Measurements from ENCODE around the gene HDAC5.
"Not testable (repeated sequence)": the region's sequence is repeated elsewhere in the genome, so short reads cannot be mapped to it uniquely, and the experiment has no call there.

The HDAC5 gene

GRCh38 chr17:44049294-44050060 lies 74.0 kb downstream of the HDAC5 start:
- Histone ChIP-seq H3K27ac (ENCODE audit: insufficient read depth, low read length, poor library complexity, severe bottlenecking) (no peak overlapping the region), H3K36me3 (ENCODE audit: control insufficient read depth, insufficient read depth, low read length) (peaks cover 50% of the 10 kb centered on the region), H3K4me1 (ENCODE audit: control insufficient read depth, insufficient read depth, low read length, poor library complexity, severe bottlenecking) (no peaks in the 10 kb centered on the region), H3K9me3 (ENCODE audit: control insufficient read depth, low read length) (no peaks in the 10 kb centered on the region), H3K27me3 (replicated peaks; ENCODE audit: control insufficient read depth, insufficient read depth, low read length, poor library complexity, severe bottlenecking) (no peaks in the 10 kb centered on the region), H3K4me3 (ENCODE audit: insufficient read depth, low read depth, low read length, poor library complexity, severe bottlenecking) (no peak overlapping the region)
- DNase-seq: no peak

- not testable (repeated sequence) for H3K4me3 ChIP-seq (ENCODE audit: insufficient read depth, low read depth, low read length, poor library complexity, severe bottlenecking); H3K9me3 ChIP-seq (ENCODE audit: control insufficient read depth, low read length); H3K4me1 ChIP-seq (ENCODE audit: control insufficient read depth, insufficient read depth, low read length, poor library complexity, severe bottlenecking); DNase-seq; H3K27ac ChIP-seq (ENCODE audit: insufficient read depth, low read length, poor library complexity, severe bottlenecking); H3K27me3 ChIP-seq (replicated peaks; ENCODE audit: control insufficient read depth, insufficient read depth, low read length, poor library complexity, severe bottlenecking)
- peaks cover 40% of the 10 kb centered on the region for H3K36me3 ChIP-seq (ENCODE audit: control insufficient read depth, insufficient read depth, low read length)
These were observed 76.5 kb downstream of the HDAC5 start for GRCh38 chr17:44046893-44047292.

GRCh38 chr17:44045486-44045885 lies 78.0 kb downstream of the HDAC5 start:
- peaks cover 29% of the 10 kb centered on the region for H3K36me3 ChIP-seq (ENCODE audit: control insufficient read depth, insufficient read depth, low read length)
- H3K27ac ChIP-seq (ENCODE audit: insufficient read depth, low read length, poor library complexity, severe bottlenecking): no peak overlapping the region
- no peaks in the 10 kb centered on the region for H3K4me1 ChIP-seq (ENCODE audit: control insufficient read depth, insufficient read depth, low read length, poor library complexity, severe bottlenecking)
- no peaks in the 10 kb centered on the region for H3K27me3 ChIP-seq (replicated peaks; ENCODE audit: control insufficient read depth, insufficient read depth, low read length, poor library complexity, severe bottlenecking)
- H3K9me3 ChIP-seq (ENCODE audit: control insufficient read depth, low read length): no peaks in the 10 kb centered on the region
- H3K4me3 ChIP-seq (ENCODE audit: insufficient read depth, low read depth, low read length, poor library complexity, severe bottlenecking): no peak overlapping the region
- DNase-seq: no peak

GRCh38 chr17:44044071-44044470 lies 79.4 kb downstream of the HDAC5 start:
- H3K27ac ChIP-seq (ENCODE audit: insufficient read depth, low read length, poor library complexity, severe bottlenecking): no peak overlapping the region

GRCh38 chr17:44043272-44043696 lies 80.2 kb downstream of the HDAC5 start:
- Histone ChIP-seq H3K27ac (ENCODE audit: insufficient read depth, low read length, poor library complexity, severe bottlenecking) (no peak overlapping the region), H3K4me1 (ENCODE audit: control insufficient read depth, insufficient read depth, low read length, poor library complexity, severe bottlenecking) (no peaks in the 10 kb centered on the region), H3K9me3 (ENCODE audit: control insufficient read depth, low read length) (no peaks in the 10 kb centered on the region), H3K27me3 (replicated peaks; ENCODE audit: control insufficient read depth, insufficient read depth, low read length, poor library complexity, severe bottlenecking) (no peaks in the 10 kb centered on the region), H3K4me3 (ENCODE audit: insufficient read depth, low read depth, low read length, poor library complexity, severe bottlenecking) (no peak overlapping the region), H3K36me3 (ENCODE audit: control insufficient read depth, insufficient read depth, low read length) (peaks cover 13% of the 10 kb centered on the region)
- DNase-seq: no peak

More at GRCh38 chr17:44044071-44044470, 79.4 kb downstream of the HDAC5 start:
- H3K4me3 ChIP-seq (ENCODE audit: insufficient read depth, low read depth, low read length, poor library complexity, severe bottlenecking): no peak overlapping the region
- no peak for DNase-seq
- no peaks in the 10 kb centered on the region for H3K27me3 ChIP-seq (replicated peaks; ENCODE audit: control insufficient read depth, insufficient read depth, low read length, poor library complexity, severe bottlenecking)
- H3K4me1 ChIP-seq (ENCODE audit: control insufficient read depth, insufficient read depth, low read length, poor library complexity, severe bottlenecking): no peaks in the 10 kb centered on the region
- no peaks in the 10 kb centered on the region for H3K9me3 ChIP-seq (ENCODE audit: control insufficient read depth, low read length)
- H3K36me3 ChIP-seq (ENCODE audit: control insufficient read depth, insufficient read depth, low read length): peaks cover 16% of the 10 kb centered on the region

GRCh38 chr17:44039829-44040635 lies 83.4 kb downstream of the HDAC5 start:
- DNase-seq: no peak
- Histone ChIP-seq H3K4me1 (ENCODE audit: control insufficient read depth, insufficient read depth, low read length, poor library complexity, severe bottlenecking) (no peaks in the 10 kb centered on the region), H3K27ac (ENCODE audit: insufficient read depth, low read length, poor library complexity, severe bottlenecking) (no peak overlapping the region), H3K36me3 (ENCODE audit: control insufficient read depth, insufficient read depth, low read length) (peaks cover 30% of the 10 kb centered on the region), H3K4me3 (ENCODE audit: insufficient read depth, low read depth, low read length, poor library complexity, severe bottlenecking) (no peak overlapping the region), H3K9me3 (ENCODE audit: control insufficient read depth, low read length) (no peaks in the 10 kb centered on the region), H3K27me3 (replicated peaks; ENCODE audit: control insufficient read depth, insufficient read depth, low read length, poor library complexity, severe bottlenecking) (no peaks in the 10 kb centered on the region)

- Histone ChIP-seq H3K36me3 (ENCODE audit: control insufficient read depth, insufficient read depth, low read length) (peaks cover 35% of the 10 kb centered on the region), H3K4me1 (ENCODE audit: control insufficient read depth, insufficient read depth, low read length, poor library complexity, severe bottlenecking) (no peaks in the 10 kb centered on the region), H3K4me3 (ENCODE audit: insufficient read depth, low read depth, low read length, poor library complexity, severe bottlenecking) (no peak overlapping the region), H3K27me3 (replicated peaks; ENCODE audit: control insufficient read depth, insufficient read depth, low read length, poor library complexity, severe bottlenecking) (no peaks in the 10 kb centered on the region), H3K9me3 (ENCODE audit: control insufficient read depth, low read length) (no peaks in the 10 kb centered on the region), H3K27ac (ENCODE audit: insufficient read depth, low read length, poor library complexity, severe bottlenecking) (no peak overlapping the region)
- no peak for DNase-seq
These were observed 84.8 kb downstream of the HDAC5 start for GRCh38 chr17:44038604-44039011.

GRCh38 chr17:44037471-44037870 lies 86.0 kb downstream of the HDAC5 start:
- no peaks in the 10 kb centered on the region for H3K9me3 ChIP-seq (ENCODE audit: control insufficient read depth, low read length)
- H3K27me3 ChIP-seq (replicated peaks; ENCODE audit: control insufficient read depth, insufficient read depth, low read length, poor library complexity, severe bottlenecking): no peaks in the 10 kb centered on the region
- no peak for DNase-seq
- no peak overlapping the region for H3K4me3 ChIP-seq (ENCODE audit: insufficient read depth, low read depth, low read length, poor library complexity, severe bottlenecking)
- H3K4me1 ChIP-seq (ENCODE audit: control insufficient read depth, insufficient read depth, low read length, poor library complexity, severe bottlenecking): no peaks in the 10 kb centered on the region
- H3K36me3 ChIP-seq (ENCODE audit: control insufficient read depth, insufficient read depth, low read length): peaks cover 44% of the 10 kb centered on the region
- no peak overlapping the region for H3K27ac ChIP-seq (ENCODE audit: insufficient read depth, low read length, poor library complexity, severe bottlenecking)

GRCh38 chr17:44034688-44035087 lies 88.8 kb downstream of the HDAC5 start:
- not testable (repeated sequence) for H3K27ac ChIP-seq (ENCODE audit: insufficient read depth, low read length, poor library complexity, severe bottlenecking); H3K27me3 ChIP-seq (replicated peaks; ENCODE audit: control insufficient read depth, insufficient read depth, low read length, poor library complexity, severe bottlenecking); H3K4me1 ChIP-seq (ENCODE audit: control insufficient read depth, insufficient read depth, low read length, poor library complexity, severe bottlenecking); H3K4me3 ChIP-seq (ENCODE audit: insufficient read depth, low read depth, low read length, poor library complexity, severe bottlenecking); DNase-seq; H3K9me3 ChIP-seq (ENCODE audit: control insufficient read depth, low read length)
- peaks cover 47% of the 10 kb centered on the region for H3K36me3 ChIP-seq (ENCODE audit: control insufficient read depth, insufficient read depth, low read length)

GRCh38 chr17:44033861-44034408 lies 89.5 kb downstream of the HDAC5 start:
- peaks cover 47% of the 10 kb centered on the region for H3K36me3 ChIP-seq (ENCODE audit: control insufficient read depth, insufficient read depth, low read length)
- H3K4me3 ChIP-seq (ENCODE audit: insufficient read depth, low read depth, low read length, poor library complexity, severe bottlenecking): no peak overlapping the region
- no peaks in the 10 kb centered on the region for H3K4me1 ChIP-seq (ENCODE audit: control insufficient read depth, insufficient read depth, low read length, poor library complexity, severe bottlenecking)
- no peak for DNase-seq
- no peaks in the 10 kb centered on the region for H3K27me3 ChIP-seq (replicated peaks; ENCODE audit: control insufficient read depth, insufficient read depth, low read length, poor library complexity, severe bottlenecking)
- no peaks in the 10 kb centered on the region for H3K9me3 ChIP-seq (ENCODE audit: control insufficient read depth, low read length)
- no peak overlapping the region for H3K27ac ChIP-seq (ENCODE audit: insufficient read depth, low read length, poor library complexity, severe bottlenecking)
